Measurements from ENCODE around the gene SCGB1C2. TPM values are rescaled to one million over a fixed set of nuclear protein-coding genes. Genes with fewer than 3 reads are reported as not detected.

Gene SCGB1C2
- polyA plus RNA-seq, 1 donor (not counting 4 experiments of a cell fraction or from before 2014, with no cell fraction given), result not detected

GRCh38 chr17:177762-178161 is 40.4 kb downstream of the SCGB1C2 start:
- Histone ChIP-seq H3K36me3 (ENCODE audit: control insufficient read depth in 2 of 2, extremely low read depth in 1 of 2, insufficient read depth in 2 of 2, low read length in 2 of 2) (no peaks in the 10 kb centered on the region), H3K27me3 (ENCODE audit: control insufficient read depth, extremely low read depth, insufficient read depth, low read length) (peaks cover 50% of the 10 kb centered on the region), H3K9me1 (ENCODE audit: control insufficient read depth, extremely low read depth, insufficient read depth, low read length) (no peaks in the 10 kb centered on the region), H3K4me3 (ENCODE audit: control insufficient read depth in 2 of 3, extremely low read depth in 1 of 3, insufficient read depth in 2 of 3, low read depth in 1 of 3, low read length in 3 of 3) (no peak overlapping the region), H3K4me1 (ENCODE audit: control insufficient read depth, extremely low read depth, insufficient read depth, low read length) (peaks cover 3% of the 10 kb centered on the region), H3K27ac (ENCODE audit: control insufficient read depth, insufficient read depth, low read length) (no peak overlapping the region), H3K4me2 (ENCODE audit: control insufficient read depth, extremely low read depth, insufficient read depth, low read depth, low read length) (no peak overlapping the region), H3K79me2 (ENCODE audit: control insufficient read depth, insufficient read depth, low read length) (no peaks in the 10 kb centered on the region), H4K20me1 (ENCODE audit: control insufficient read depth, extremely low read depth, insufficient read depth, low read length) (no peaks in the 10 kb centered on the region), H2AFZ (ENCODE audit: control insufficient read depth, low read length) (no peak overlapping the region), H3K9me3 (ENCODE audit: control insufficient read depth, low read depth, low read length) (no peaks in the 10 kb centered on the region), H3K9ac (ENCODE audit: control insufficient read depth, extremely low read depth, insufficient read depth, low read length) (no peak overlapping the region)
- FAIRE-seq (no peak), DNase-seq (ENCODE audit: low read depth, low spot score) (no peak)
- dilution Hi-C loops (cut with MboI; ENCODE audit: extremely low pct_ligation_motif_present, low sequenced_read_pairs), result no loop called here
- TF ChIP-seq CTCF (optimal IDR thresholded peaks at IDR 0.05 in 1 of 3, IDR thresholded peaks at IDR 0.05 in 1 of 3, conservative IDR thresholded peaks at IDR 0.05 in 1 of 3; ENCODE audit: extremely low read depth in 1 of 3, insufficient read depth in 2 of 3, low read length in 3 of 3) (no peak), EZH2 (IDR thresholded peaks at IDR 0.05; ENCODE audit: low read length) (no peak)

- H3K4me3 ChIP-seq (ENCODE audit: control insufficient read depth in 2 of 3, extremely low read depth in 1 of 3, insufficient read depth in 2 of 3, low read depth in 1 of 3, low read length in 3 of 3), result no peak overlapping the region
- no peak overlapping the region for H3K9ac ChIP-seq (ENCODE audit: control insufficient read depth, extremely low read depth, insufficient read depth, low read length)
- peaks cover 57% of the 10 kb centered on the region for H3K27me3 ChIP-seq (ENCODE audit: control insufficient read depth, extremely low read depth, insufficient read depth, low read length)
- no peak overlapping the region for H3K4me2 ChIP-seq (ENCODE audit: control insufficient read depth, extremely low read depth, insufficient read depth, low read depth, low read length)
- no peaks in the 10 kb centered on the region for H3K9me3 ChIP-seq (ENCODE audit: control insufficient read depth, low read depth, low read length)
- no peak overlapping the region for H3K27ac ChIP-seq (ENCODE audit: control insufficient read depth, insufficient read depth, low read length)
- dilution Hi-C loops (cut with MboI; ENCODE audit: extremely low pct_ligation_motif_present, low sequenced_read_pairs), result no loop called here
- DNase-seq (ENCODE audit: low read depth, low spot score) (no peak), FAIRE-seq (no peak)
- H3K79me2 ChIP-seq (ENCODE audit: control insufficient read depth, insufficient read depth, low read length), result no peaks in the 10 kb centered on the region
- no peaks in the 10 kb centered on the region for H3K36me3 ChIP-seq (ENCODE audit: control insufficient read depth in 2 of 2, extremely low read depth in 1 of 2, insufficient read depth in 2 of 2, low read length in 2 of 2)
- H3K9me1 ChIP-seq (ENCODE audit: control insufficient read depth, extremely low read depth, insufficient read depth, low read length), result no peaks in the 10 kb centered on the region
- no peak overlapping the region for H2AFZ ChIP-seq (ENCODE audit: control insufficient read depth, low read length)
- H3K4me1 ChIP-seq (ENCODE audit: control insufficient read depth, extremely low read depth, insufficient read depth, low read length), result peaks cover 3% of the 10 kb centered on the region
- H4K20me1 ChIP-seq (ENCODE audit: control insufficient read depth, extremely low read depth, insufficient read depth, low read length), result peaks cover 2% of the 10 kb centered on the region
- TF ChIP-seq EZH2 (IDR thresholded peaks at IDR 0.05; ENCODE audit: low read length), result no peak
- TF ChIP-seq CTCF (optimal IDR thresholded peaks at IDR 0.05 in 1 of 3, IDR thresholded peaks at IDR 0.05 in 1 of 3, conservative IDR thresholded peaks at IDR 0.05 in 1 of 3; ENCODE audit: extremely low read depth in 1 of 3, insufficient read depth in 2 of 3, low read length in 3 of 3), result no peak
These were observed 41.1 kb downstream of the SCGB1C2 start for GRCh38 chr17:178292-179065.

Data from keratinocyte (primary cell).